SU-DHL-6 (cell line): ENCODE measurements around the gene ATG10.
"Not testable (repeated sequence)": the region's sequence is repeated elsewhere in the genome, so short reads cannot be mapped to it uniquely, and the experiment has no call there.

ENCODE experiments used
- H2AFZ ChIP-seq: fragments of 200-600 bp; sonication (generic); 2 replicates; pipeline ENCODE4 v1.6.1; 2014; ENCODE audit warnings: low read depth, mild to moderate bottlenecking, moderate library complexity, mixed read lengths, antibody characterized with exemption, low read length; ENCODE audit not compliant: severe bottlenecking
- H3F3A ChIP-seq: fragments of 200-600 bp; shearing (Covaris generic); 2 replicates; pipeline ENCODE4 v1.6.0; 2016; ENCODE audit warnings: antibody characterized with exemption, mild to moderate bottlenecking; ENCODE audit not compliant: insufficient read depth
- H3K27ac ChIP-seq: fragments of 200-600 bp; sonication (generic); 2 replicates; pipeline ENCODE4 v1.5.1; 2016; ENCODE audit warnings: low read depth, mild to moderate bottlenecking, low read length, moderate library complexity, mixed read lengths
- H3K27me3 ChIP-seq: fragments of 200-600 bp; sonication (generic), shearing (Covaris generic); 2 replicates; pipeline ENCODE4 v1.6.0; 2014; ENCODE audit warnings: mild to moderate bottlenecking, low read length
- H3K36me3 ChIP-seq: fragments of 200-600 bp; sonication (generic); 2 replicates; pipeline ENCODE4 v1.6.1; 2014; ENCODE audit warnings: mild to moderate bottlenecking, low read length, mixed read lengths
- H3K4me2 ChIP-seq: fragments of 300-600, 200-600 bp; shearing (Covaris generic), sonication (generic); 2 replicates; pipeline ENCODE4 v1.6.0; 2014; ENCODE audit warnings: low read length, low read depth, mild to moderate bottlenecking; ENCODE audit not compliant: poor library complexity, severe bottlenecking
- H3K4me3 ChIP-seq: fragments of 200-600 bp; sonication (generic); 2 replicates; pipeline ENCODE4 v1.5.1; 2014; ENCODE audit warnings: antibody characterized with exemption, low read length, mild to moderate bottlenecking, mixed read lengths; ENCODE audit not compliant: insufficient read depth, poor library complexity, severe bottlenecking
- H3K79me2 ChIP-seq: fragments of 200-600 bp; sonication (generic); 2 replicates; pipeline ENCODE4 v1.6.1; 2014; ENCODE audit warnings: mild to moderate bottlenecking, low read length, moderate library complexity; ENCODE audit not compliant: insufficient read depth
- H3K9ac ChIP-seq: fragments of 200-600 bp; sonication (generic); 2 replicates; pipeline ENCODE4 v1.7.0; 2014; ENCODE audit warnings: mild to moderate bottlenecking, low read length
- H3K9me2 ChIP-seq: fragments of 200-600 bp; sonication (generic); replicated peaks from 2 replicates; pipeline ENCODE4 v1.6.1; 2014; ENCODE audit warnings: low read length; ENCODE audit not compliant: insufficient read depth
- H3K9me3 ChIP-seq: fragments of 200-600 bp; sonication (generic); 2 replicates; pipeline ENCODE4 v1.6.1; 2014; ENCODE audit warnings: low read length, mixed read lengths; ENCODE audit not compliant: insufficient read depth
- H4K20me1 ChIP-seq: fragments of 200-600 bp; sonication (generic); 2 replicates; pipeline ENCODE4 v1.6.1; 2014; ENCODE audit warnings: low read depth, mild to moderate bottlenecking, antibody characterized with exemption, low read length, moderate library complexity, mixed read lengths
- CTCF ChIP-seq: fragments of 200-600 bp; sonication (generic); IDR thresholded peaks from one replicate; pipeline ENCODE4 v1.5.1; 2017; ENCODE audit warnings: antibody characterized with exemption, mild to moderate bottlenecking, low read length, moderate library complexity; ENCODE audit not compliant: insufficient read depth, poor library complexity, severe bottlenecking
- EZH2phosphoT487 ChIP-seq: fragments of 200-600 bp; sonication (generic), shearing (Covaris generic); conservative IDR thresholded peaks from 2 replicates; pipeline ENCODE4 v1.6.1; 2018; ENCODE audit warnings: mild to moderate bottlenecking, antibody characterized with exemption, low read length, moderate library complexity, mixed read lengths

Gene ATG10

GRCh38 chr5:81950996-81951395, 20.8 kb upstream of the ATG10 start:
- H3K4me2 ChIP-seq: no peak overlapping the region
- no peaks in the 10 kb centered on the region for H3K36me3 ChIP-seq
- TF ChIP-seq CTCF (no peak), EZH2phosphoT487 (no peak)
- no peak overlapping the region for H2AFZ ChIP-seq
- no peak overlapping the region for H3K27ac ChIP-seq
- no peaks in the 10 kb centered on the region for H3K9me3 ChIP-seq
- no peaks in the 10 kb centered on the region for H3K9me2 ChIP-seq
- H3K4me3 ChIP-seq: no peak overlapping the region
- no peaks in the 10 kb centered on the region for H3K27me3 ChIP-seq
- no peaks in the 10 kb centered on the region for H4K20me1 ChIP-seq
- H3F3A ChIP-seq: no peaks in the 10 kb centered on the region
- H3K79me2 ChIP-seq: no peaks in the 10 kb centered on the region
- no peak overlapping the region for H3K9ac ChIP-seq

GRCh38 chr5:81954796-81955195, 17.0 kb upstream of the ATG10 start:
- H3K27ac ChIP-seq, H3F3A ChIP-seq, H4K20me1 ChIP-seq, H3K9me3 ChIP-seq, H2AFZ ChIP-seq, H3K4me3 ChIP-seq, H3K79me2 ChIP-seq, H3K4me2 ChIP-seq, H3K9me2 ChIP-seq, H3K27me3 ChIP-seq, H3K36me3 ChIP-seq, H3K9ac ChIP-seq: not testable (repeated sequence)

GRCh38 chr5:81958129-81958528, 13.7 kb upstream of the ATG10 start:
- H3K36me3 ChIP-seq, H3K4me2 ChIP-seq, H3K9me3 ChIP-seq, H3K27ac ChIP-seq, H4K20me1 ChIP-seq, H3K27me3 ChIP-seq, H3K4me3 ChIP-seq, H3K9me2 ChIP-seq, H2AFZ ChIP-seq, H3F3A ChIP-seq, H3K9ac ChIP-seq, H3K79me2 ChIP-seq: not testable (repeated sequence)

GRCh38 chr5:81961651-81962440, 10.0 kb upstream of the ATG10 start:
- Histone ChIP-seq H3K9me3 (no peaks in the 10 kb centered on the region), H4K20me1 (no peaks in the 10 kb centered on the region), H3K4me2 (no peak overlapping the region), H3K36me3 (no peaks in the 10 kb centered on the region), H3F3A (no peaks in the 10 kb centered on the region), H3K9me2 (no peaks in the 10 kb centered on the region), H3K79me2 (no peaks in the 10 kb centered on the region), H3K27me3 (no peaks in the 10 kb centered on the region), H3K27ac (no peak overlapping the region), H3K4me3 (no peak overlapping the region), H3K9ac (no peak overlapping the region), H2AFZ (no peak overlapping the region)
- TF ChIP-seq EZH2phosphoT487 (no peak), CTCF (no peak)
